Rectal smooth muscle tissue (tissue), 1 donor: ENCODE measurements around the gene SLX1A.
"Not testable (repeated sequence)": the region's sequence is repeated elsewhere in the genome, so short reads cannot be mapped to it uniquely, and the experiment has no call there.

Experiments
- H3K27ac ChIP-seq: one replicate; pipeline ENCODE4 v1.7.0; 2013; ENCODE audit warnings: low read depth, low read length, inconsistent platforms
- H3K27me3 ChIP-seq: one replicate; pipeline ENCODE4 v1.7.0; 2013; ENCODE audit warnings: low read length; ENCODE audit not compliant: control insufficient read depth, insufficient read depth
- H3K36me3 ChIP-seq: one replicate; pipeline ENCODE4 v1.7.0; 2013; ENCODE audit warnings: low read length; ENCODE audit not compliant: control insufficient read depth, insufficient read depth
- H3K4me1 ChIP-seq: one replicate; pipeline ENCODE4 v1.7.0; 2013; ENCODE audit warnings: low read length; ENCODE audit not compliant: control insufficient read depth, insufficient read depth
- H3K4me3 ChIP-seq: one replicate; pipeline ENCODE4 v1.7.0; 2013; ENCODE audit warnings: low read length
- H3K9ac ChIP-seq: one replicate; pipeline ENCODE4 v1.7.0; 2013; ENCODE audit warnings: low read length

SLX1A gene

GRCh38 chr16:30207063-30207704 is 13.5 kb downstream of the SLX1A start:
- H3K9ac ChIP-seq, H3K36me3 ChIP-seq, H3K4me1 ChIP-seq, H3K4me3 ChIP-seq, H3K27me3 ChIP-seq, H3K27ac ChIP-seq: not testable (repeated sequence)

GRCh38 chr16:30209032-30209431 is 15.4 kb downstream of the SLX1A start:
- not testable (repeated sequence) for H3K27me3 ChIP-seq, H3K9ac ChIP-seq, H3K27ac ChIP-seq, H3K4me1 ChIP-seq, H3K36me3 ChIP-seq, H3K4me3 ChIP-seq

GRCh38 chr16:30211414-30211813 is 17.7 kb downstream of the SLX1A start:
- not testable (repeated sequence) for H3K4me1 ChIP-seq, H3K27me3 ChIP-seq, H3K27ac ChIP-seq, H3K36me3 ChIP-seq, H3K4me3 ChIP-seq, H3K9ac ChIP-seq

GRCh38 chr16:30217082-30217481 is 23.4 kb downstream of the SLX1A start:
- H3K9ac ChIP-seq, H3K4me1 ChIP-seq, H3K27me3 ChIP-seq, H3K4me3 ChIP-seq, H3K27ac ChIP-seq, H3K36me3 ChIP-seq: not testable (repeated sequence)
